Measurements from ENCODE around the gene ITCH. TPM values are rescaled to one million over a fixed set of nuclear protein-coding genes. Genes with fewer than 3 reads are reported as not detected.

ITCH gene
- total and polyA plus RNA-seq, 7 donors = 16.3 to 60.6 (median 50.2) TPM

- H3K27me3 ChIP-seq = no peaks in the 10 kb centered on the region
- H3K27ac ChIP-seq = no peak overlapping the region
- no peak overlapping the region for H3K4me3 ChIP-seq
- peak in 1 of 2 donors; percentile 12 for TF ChIP-seq POLR2A (IDR thresholded peaks at IDR 0.05)
- TF ChIP-seq CTCF (IDR thresholded peaks at IDR 0.05) = no peak
- H3K9me3 ChIP-seq = no peaks in the 10 kb centered on the region
- peaks cover 0 to 7% (median 3%) of the 10 kb centered on the region in 4 donors for H3K4me1 ChIP-seq
- peaks cover 0 to 10% (median 6%) of the 10 kb centered on the region in 4 donors for H3K36me3 ChIP-seq
- 21 to 72% methylated on average over 11 of the region's 11 CpGs for WGBS, 2 donors
- no peak for DNase-seq
- intact Hi-C loops (cut with DNase I) = no loop called here
These were observed 183.7 kb downstream of the ITCH start for GRCh38 chr20:34546751-34547181.

- no peaks in the 10 kb centered on the region for H3K36me3 ChIP-seq
- no peak overlapping the region for H3K27ac ChIP-seq
- no peaks in the 10 kb centered on the region for H3K27me3 ChIP-seq
- H3K4me3 ChIP-seq = no peak overlapping the region
- 71 to 91% methylated on average over 22 of the region's 22 CpGs for WGBS, 2 donors
- peaks cover 0 to 7% (median 3%) of the 10 kb centered on the region in 4 donors for H3K4me1 ChIP-seq
- DNase-seq = no peak
- TF ChIP-seq POLR2A (IDR thresholded peaks at IDR 0.05) (no peak), POLR2AphosphoS5 (IDR thresholded peaks at IDR 0.05) (no peak), CTCF (IDR thresholded peaks at IDR 0.05) (no peak), EP300 (IDR thresholded peaks at IDR 0.05) (no peak)
- H3K9me3 ChIP-seq = no peaks in the 10 kb centered on the region
- intact Hi-C loops (cut with DNase I) = no loop called here
These were observed 185.0 kb downstream of the ITCH start for GRCh38 chr20:34547844-34548613.

- no peak overlapping the region for H3K27ac ChIP-seq
- no peaks in the 10 kb centered on the region for H3K36me3 ChIP-seq
- no peaks in the 10 kb centered on the region for H3K9me3 ChIP-seq
- 55 to 58% methylated on average over 20 of the region's 20 CpGs for WGBS, 2 donors
- no peaks in the 10 kb centered on the region for H3K27me3 ChIP-seq
- no peak overlapping the region for H3K4me3 ChIP-seq
- TF ChIP-seq POLR2A (IDR thresholded peaks at IDR 0.05) (no peak), EP300 (IDR thresholded peaks at IDR 0.05) (no peak), CTCF (IDR thresholded peaks at IDR 0.05) (no peak), POLR2AphosphoS5 (IDR thresholded peaks at IDR 0.05) (no peak)
- no peak for DNase-seq
- intact Hi-C loops (cut with DNase I) = no loop called here
- H3K4me1 ChIP-seq = peaks cover 0 to 9% (median 1%) of the 10 kb centered on the region in 4 donors
These were observed 186.3 kb downstream of the ITCH start for GRCh38 chr20:34549291-34549928.

GRCh38 chr20:34549929-34550305 is 186.8 kb downstream of the ITCH start:
- no peak overlapping the region for H3K4me3 ChIP-seq
- H3K36me3 ChIP-seq = no peaks in the 10 kb centered on the region
- DNase-seq = no peak
- intact Hi-C loops (cut with DNase I) = no loop called here
- H3K9me3 ChIP-seq = no peaks in the 10 kb centered on the region
- TF ChIP-seq CTCF (IDR thresholded peaks at IDR 0.05) = no peak
- TF ChIP-seq POLR2AphosphoS5 (IDR thresholded peaks at IDR 0.05) = no peak
- TF ChIP-seq POLR2A (IDR thresholded peaks at IDR 0.05) = no peak
- TF ChIP-seq EP300 (IDR thresholded peaks at IDR 0.05) = no peak
- H3K4me1 ChIP-seq = peaks cover 0 to 5% (median 0%) of the 10 kb centered on the region in 4 donors
- 88 to 91% methylated on average over 13 of the region's 13 CpGs for WGBS, 2 donors
- no peaks in the 10 kb centered on the region for H3K27me3 ChIP-seq
- no peak overlapping the region for H3K27ac ChIP-seq

Measured in sigmoid colon (tissue), 7 donors.